NCI-H345 (cell line): ENCODE data around the gene LIN37.

Source experiments
- DNase-seq: peaks from one replicate; lab custom pipeline; 2025; lab: John Stamatoyannopoulos, UW

The LIN37 gene

DNA sequence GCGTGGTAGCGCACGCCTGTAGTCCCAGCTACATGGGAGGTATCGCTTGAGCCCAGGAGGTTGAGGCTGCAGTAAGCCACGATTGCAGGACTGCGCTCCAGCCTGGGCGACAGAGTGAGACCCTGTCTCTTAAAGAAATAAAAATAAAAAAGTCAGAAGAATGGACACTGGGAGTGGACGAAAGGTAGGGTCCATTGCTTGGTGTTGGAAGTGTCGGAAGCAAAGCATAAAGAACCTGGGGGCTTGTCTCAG, 26.6 kb downstream of the LIN37 start:
- DNase-seq, result no peak

DNA sequence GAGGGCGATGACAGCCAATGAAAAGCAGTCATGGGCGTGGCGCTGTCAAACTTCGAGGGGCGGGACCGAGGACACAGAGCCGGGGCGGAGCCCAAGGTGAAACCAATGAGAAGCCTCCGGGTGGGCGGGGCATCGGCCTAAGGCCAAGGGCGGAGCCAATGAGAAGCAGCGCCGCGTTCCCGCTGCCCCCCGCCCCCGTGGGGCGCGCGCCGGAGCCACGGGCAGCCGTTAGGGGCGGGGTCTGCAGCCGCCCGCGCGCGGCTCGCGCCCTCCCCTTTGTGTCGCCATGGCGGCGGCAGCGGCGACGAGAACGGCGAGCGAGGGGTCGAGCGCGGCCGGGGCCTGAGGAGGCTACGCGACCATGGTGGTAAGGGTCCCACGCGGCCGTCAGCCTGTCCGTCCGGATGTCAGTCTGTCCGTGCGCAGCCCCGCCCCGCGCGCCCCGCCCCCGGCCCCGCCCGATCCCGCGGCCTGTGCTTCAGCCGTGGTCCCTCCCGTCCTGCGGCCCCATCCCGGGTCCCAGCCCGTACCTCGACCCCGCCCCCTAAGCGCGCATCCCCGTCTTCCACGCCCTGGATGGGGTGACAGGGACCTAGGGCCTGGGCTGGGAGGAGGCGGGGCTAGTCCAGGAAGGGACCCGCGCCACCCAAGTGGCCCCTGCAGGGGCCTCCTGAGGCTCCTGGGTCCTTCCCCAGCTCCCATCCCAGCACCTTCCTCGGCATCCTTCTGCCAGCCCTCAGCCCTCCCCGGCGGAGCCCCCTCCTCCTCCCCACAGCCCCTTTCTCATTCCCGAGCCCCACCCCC, 27.1 kb downstream of the LIN37 start, which contains the start of gene ARHGAP33:
Gene ARHGAP33 (plus strand): TSS at position 267 of the 804 bp plus-strand sequence. CDS start 95 bp downstream, at position 362.
- peak; percentile 100 for DNase-seq

DNA sequence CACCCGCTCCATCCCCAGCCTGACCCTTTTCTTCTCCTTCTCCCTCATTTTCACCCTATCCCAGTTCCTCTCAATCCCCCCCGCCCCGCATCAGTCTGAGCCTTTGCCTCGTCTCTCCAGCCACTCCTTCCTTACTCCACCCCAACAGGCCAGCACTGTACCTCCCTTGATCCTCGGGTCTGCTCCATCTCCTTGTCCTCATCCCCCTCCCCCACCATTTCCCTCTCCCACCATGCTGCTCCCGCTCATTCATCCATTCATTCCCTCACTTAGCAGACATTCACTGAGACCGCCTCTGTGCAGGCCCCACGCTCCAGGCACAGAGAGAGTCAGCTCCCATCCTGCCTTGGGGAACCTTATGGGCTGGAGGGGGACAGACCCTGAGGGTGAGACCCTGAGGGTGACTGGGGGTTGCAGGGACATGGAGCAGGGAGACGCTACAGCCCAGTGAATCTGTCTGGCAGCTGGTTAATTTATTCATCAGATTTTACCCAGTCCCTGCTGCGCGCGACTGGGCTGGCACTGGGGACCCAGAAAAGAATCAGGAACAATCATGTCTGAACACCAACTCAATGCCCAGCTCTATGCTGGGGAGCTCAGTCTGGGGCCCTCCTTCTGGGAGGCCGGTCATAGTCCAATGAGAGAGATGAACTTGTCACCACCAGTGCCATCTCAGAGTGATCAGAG, 27.9 kb downstream of the LIN37 start:
- DNase-seq, result peak; percentile 51

DNA sequence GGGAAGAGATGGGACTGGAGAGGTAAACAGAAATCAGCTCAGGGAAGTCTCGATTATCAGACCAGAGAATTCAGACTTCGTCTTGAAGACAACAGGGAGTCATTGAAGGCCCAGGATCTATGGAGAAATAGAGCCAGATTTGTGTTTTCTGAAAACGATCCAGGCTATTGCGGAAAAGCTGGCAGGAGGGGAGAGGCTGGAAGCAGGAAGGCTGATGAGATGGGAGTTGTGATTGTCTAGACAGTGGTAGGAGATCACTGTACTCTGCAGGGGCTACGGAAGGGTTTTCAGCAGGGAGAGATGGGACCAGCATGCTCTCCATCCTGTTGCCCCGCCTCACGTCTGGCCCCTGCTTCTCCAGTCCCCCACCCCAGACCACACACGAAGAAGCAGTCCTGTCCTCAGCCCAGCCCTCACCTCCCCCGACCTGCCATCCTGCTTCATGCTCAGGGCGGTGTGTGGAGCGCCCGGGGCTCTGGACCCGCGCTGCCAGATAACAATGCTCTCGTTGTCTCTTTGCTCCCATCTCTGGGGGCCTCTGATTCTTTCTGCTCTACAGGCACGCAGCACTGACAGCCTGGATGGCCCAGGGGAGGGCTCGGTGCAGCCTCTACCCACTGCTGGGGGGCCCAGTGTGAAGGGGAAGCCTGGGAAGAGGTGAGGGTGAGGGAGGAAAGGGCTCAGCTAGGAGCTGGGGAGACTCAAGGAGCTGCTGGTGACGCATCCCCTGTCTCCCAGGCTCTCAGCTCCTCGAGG, 28.9 kb downstream of the LIN37 start:
- DNase-seq, result no peak

DNA sequence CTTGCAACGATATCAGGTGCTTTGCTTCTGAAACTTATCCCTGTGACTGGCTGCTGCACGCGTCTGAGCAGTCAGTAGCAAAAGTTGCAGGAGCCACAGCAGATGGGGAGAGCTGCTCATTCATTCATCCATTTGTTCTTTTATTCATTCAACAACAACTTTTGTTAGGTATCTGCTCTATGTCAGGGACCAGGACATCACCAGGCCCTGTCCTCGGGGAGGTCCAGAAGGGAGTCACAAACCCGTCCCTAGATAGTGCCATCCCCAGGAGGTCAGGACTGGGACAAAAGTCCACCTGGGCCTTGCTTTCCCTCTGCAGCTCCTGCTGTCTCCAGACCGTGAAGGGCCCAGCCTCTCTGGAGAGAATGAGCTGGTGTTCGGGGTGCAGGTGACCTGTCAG, 29.6 kb downstream of the LIN37 start:
- DNase-seq, result no peak

DNA sequence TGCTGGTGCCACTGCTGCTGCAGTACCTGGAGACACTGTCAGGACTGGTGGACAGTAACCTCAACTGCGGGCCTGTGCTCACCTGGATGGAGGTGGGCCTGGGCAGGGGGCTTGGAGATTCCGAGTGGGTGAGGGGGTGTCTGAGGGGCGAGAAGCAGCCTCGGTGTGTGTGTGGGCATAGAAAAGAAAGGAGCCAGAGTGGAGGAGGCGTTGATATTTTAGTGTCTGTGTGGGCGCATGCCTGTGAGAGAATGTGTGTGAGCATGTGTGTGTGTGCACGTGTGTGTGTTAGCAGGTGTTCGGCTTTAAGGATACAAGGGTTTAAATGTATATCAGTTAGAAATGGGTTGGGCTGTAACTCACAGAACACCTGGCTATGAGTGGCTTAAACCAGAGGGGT, 30.7 kb downstream of the LIN37 start:
- no peak for DNase-seq

DNA sequence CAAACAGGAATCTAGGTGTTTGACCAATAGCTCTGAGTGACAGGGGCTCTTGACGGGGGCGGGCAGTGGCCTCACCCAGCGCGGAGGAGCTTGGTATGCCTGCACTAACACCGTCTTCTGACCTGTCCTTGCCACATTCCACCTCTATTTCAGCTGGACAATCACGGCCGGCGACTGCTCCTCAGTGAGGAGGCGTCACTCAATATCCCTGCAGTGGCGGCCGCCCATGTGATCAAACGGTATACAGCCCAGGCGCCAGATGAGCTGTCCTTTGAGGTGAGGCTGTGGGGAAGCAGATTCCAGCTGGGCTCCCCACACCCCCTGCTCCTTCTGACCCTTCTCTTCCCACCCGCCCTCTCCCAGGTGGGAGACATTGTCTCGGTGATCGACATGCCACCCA, 31.7 kb downstream of the LIN37 start:
- DNase-seq, result no peak

DNA sequence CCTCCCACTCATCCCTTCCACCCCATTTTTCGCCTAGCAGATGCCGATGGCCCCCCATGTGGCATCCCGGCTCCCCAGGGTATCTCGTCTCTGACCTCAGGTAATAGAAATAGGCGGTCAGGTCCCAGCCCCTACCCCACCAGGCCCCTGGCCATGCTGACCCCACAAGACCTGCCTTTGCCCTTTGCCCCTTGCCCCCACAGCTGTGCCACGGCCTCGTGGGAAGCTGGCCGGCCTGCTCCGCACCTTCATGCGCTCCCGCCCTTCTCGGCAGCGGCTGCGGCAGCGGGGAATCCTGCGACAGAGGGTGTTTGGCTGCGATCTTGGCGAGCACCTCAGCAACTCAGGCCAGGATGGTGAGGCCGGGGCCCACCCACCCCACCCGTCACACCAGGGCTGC, 32.3 kb downstream of the LIN37 start:
- no peak for DNase-seq

DNA sequence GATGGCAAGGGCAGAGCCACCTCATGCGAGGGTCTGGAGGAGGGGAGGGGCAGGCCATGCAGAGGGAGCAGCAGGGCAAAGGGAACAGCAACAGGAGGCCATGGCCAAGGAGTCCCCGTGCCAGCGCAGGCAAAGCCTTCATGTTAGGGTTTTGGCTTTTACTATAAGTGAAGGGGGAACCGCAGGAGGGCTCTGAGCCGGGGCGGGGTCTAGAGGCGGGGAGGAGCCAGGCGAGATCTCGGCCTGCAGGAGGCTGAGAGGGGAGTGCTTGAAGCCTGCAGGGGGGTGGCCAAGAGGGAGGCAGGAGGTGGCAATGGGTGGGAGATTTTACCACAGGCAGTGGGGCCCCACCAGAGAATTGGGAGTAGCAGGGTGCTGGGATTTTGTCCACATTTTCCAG, 33.3 kb downstream of the LIN37 start:
- DNase-seq, result no peak

DNA sequence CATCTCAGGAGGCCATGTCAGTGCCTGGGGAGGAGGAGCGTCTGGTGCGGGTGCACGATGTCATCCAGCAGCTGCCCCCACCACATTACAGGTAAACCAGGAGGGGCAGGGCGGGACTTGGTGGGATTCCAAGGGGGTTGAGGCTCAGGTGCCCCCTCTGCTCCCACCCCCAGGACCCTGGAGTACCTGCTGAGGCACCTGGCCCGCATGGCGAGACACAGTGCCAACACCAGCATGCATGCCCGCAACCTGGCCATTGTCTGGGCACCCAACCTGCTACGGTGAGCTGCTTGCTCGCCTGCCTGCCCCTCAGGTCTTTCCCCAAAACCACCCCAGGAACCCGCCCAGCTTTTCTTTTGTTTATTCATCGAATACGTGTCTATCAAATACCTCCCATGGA, 34.2 kb downstream of the LIN37 start:
- DNase-seq, result no peak

DNA sequence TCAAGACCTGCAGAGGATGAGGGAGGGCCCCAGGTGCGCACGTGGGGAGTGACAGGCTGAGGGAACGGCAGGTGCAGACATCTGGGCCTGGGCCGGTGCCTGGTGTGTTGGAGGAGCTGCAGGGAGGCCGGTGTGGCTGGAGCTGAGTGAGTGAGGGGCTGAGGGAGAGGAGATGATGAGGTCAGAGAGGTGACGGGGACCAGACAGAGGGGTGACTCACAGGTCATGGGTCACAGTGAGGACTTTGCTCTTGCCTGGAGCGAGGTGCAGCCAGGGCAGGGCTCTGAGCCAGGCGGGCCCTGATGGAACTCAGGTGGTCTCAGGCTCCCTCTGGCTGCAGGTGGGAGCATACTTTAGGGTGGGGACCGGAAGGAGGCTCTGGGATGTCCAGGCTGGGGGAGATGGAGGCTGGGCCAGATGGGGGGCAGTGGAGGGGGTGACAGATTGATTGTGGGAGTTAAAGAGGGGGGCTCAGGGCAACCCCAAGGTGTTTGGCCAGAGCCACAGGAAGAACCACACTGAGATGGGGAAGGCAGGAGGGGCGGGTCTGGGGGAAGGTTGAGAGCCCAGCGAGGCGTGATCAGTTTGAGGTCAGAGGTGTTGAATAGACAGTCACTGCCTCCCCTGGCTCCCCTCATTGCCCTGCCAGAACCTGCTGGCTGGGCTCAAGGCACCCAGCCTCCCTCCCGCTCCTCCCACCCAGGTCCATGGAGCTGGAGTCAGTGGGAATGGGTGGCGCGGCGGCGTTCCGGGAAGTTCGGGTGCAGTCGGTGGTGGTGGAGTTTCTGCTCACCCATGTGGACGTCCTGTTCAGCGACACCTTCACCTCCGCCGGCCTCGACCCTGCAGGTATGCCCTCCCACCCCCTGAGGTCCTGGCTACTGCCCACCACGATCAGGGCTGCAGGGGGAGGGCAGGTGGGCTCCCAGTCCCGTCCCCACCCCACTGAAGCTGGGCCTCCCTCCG, 35.4 kb downstream of the LIN37 start:
- DNase-seq, result no peak

DNA sequence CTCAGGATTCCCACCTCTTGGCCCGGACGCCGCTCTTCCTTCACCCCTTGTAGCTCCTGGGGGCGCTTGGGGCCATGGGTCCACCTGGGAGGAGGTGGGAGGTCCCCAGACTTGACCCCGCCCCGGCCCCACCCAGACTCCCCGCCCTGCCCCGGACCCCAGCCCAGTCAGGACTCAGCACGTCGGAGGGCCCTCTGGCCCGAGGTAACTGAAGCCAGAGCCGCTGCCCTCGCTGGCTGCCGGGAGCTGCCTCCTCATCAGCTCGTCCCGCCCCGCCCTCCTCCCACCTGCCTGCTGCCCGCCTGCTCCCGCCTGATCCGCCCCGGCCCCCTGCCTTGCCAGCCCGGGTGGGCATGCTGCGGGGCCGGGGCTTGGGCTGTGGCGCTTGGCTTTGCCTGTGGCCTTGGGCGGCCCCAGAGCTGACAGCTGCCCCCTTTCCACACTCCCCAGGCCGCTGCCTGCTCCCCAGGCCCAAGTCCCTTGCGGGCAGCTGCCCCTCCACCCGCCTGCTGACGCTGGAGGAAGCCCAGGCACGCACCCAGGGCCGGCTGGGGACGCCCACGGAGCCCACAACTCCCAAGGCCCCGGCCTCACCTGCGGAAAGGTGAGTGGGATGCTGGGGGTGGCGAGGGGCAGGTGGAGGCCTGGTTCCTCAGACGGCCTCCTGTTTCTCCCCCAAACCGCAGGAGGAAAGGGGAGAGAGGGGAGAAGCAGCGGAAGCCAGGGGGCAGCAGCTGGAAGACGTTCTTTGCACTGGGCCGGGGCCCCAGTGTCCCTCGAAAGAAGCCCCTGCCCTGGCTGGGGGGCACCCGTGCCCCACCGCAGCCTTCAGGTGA, 36.3 kb downstream of the LIN37 start:
- DNase-seq, result no peak

DNA sequence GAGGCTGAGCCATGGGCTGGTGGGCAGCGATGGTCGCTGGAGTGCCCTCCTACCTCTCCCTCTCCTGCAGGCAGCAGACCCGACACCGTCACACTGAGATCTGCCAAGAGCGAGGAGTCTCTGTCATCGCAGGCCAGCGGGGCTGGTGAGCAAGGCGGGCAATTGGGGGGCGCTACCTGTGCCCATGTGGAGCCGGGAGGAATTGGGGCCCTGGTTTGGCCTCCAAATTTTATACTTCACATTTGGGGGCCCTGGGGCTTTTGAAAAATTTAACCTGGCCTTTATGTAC, 36.9 kb downstream of the LIN37 start:
- DNase-seq, result no peak

DNA sequence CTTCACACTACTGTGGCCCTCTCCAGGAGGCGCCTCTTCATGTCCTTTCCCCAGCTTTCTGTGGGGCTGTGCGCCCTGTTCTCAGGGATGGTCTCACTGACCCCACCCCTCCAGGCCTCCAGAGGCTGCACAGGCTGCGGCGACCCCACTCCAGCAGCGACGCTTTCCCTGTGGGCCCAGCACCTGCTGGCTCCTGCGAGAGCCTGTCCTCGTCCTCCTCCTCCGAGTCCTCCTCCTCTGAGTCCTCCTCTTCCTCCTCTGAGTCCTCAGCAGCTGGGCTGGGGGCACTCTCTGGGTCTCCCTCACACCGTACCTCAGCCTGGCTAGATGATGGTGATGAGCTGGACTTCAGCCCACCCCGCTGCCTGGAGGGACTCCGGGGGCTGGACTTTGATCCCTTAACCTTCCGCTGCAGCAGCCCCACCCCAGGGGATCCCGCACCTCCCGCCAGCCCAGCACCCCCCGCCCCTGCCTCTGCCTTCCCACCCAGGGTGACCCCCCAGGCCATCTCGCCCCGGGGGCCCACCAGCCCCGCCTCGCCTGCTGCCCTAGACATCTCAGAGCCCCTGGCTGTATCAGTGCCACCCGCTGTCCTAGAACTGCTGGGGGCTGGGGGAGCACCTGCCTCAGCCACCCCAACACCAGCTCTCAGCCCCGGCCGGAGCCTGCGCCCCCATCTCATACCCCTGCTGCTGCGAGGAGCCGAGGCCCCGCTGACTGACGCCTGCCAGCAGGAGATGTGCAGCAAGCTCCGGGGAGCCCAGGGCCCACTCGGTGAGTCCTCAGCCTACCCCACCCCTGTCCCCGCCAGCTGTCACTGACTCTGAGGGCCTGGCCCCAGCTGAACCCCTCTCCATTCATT, 38.2 kb downstream of the LIN37 start:
- no peak for DNase-seq

DNA sequence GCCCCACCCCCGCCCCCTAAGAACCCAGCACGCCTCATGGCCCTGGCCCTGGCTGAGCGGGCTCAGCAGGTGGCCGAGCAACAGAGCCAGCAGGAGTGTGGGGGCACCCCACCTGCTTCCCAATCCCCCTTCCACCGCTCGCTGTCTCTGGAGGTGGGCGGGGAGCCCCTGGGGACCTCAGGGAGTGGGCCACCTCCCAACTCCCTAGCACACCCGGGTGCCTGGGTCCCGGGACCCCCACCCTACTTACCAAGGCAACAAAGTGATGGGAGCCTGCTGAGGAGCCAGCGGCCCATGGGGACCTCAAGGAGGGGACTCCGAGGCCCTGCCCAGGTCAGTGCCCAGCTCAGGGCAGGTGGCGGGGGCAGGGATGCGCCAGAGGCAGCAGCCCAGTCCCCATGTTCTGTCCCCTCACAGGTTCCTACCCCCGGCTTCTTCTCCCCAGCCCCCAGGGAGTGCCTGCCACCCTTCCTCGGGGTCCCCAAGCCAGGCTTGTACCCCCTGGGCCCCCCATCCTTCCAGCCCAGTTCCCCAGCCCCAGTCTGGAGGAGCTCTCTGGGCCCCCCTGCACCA, 38.9 kb downstream of the LIN37 start:
- DNase-seq, result no peak

DNA sequence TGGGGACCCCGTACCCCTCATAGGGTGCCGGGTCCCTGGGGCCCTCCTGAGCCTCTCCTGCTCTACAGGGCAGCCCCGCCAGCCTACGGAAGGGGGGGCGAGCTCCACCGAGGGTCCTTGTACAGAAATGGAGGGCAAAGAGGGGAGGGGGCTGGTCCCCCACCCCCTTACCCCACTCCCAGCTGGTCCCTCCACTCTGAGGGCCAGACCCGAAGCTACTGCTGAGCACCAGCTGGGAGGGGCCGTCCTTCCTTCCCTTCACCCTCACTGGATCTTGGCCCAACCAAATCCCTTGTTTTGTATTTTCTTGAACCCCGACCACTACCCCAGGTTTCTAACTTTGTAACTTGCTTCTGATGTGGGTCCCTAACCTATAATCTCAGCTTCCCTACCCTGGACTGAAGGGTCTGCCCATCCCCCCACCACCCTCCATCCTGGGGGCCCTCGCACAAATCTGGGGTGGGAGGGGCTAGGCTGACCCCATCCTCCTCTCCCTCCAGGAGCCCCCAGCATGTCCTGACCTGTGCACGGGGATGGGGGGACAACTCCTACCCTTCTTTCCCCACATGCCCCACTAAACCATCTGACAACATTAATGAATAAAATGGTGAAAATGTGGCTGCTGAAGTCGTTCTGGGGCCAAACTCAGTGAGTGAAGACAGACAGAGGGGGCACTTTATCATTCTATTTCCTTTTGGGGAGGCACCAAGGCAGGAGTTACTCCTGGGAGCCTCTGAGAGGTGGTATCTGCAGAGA, 40.0 kb downstream of the LIN37 start:
- no peak for DNase-seq

DNA sequence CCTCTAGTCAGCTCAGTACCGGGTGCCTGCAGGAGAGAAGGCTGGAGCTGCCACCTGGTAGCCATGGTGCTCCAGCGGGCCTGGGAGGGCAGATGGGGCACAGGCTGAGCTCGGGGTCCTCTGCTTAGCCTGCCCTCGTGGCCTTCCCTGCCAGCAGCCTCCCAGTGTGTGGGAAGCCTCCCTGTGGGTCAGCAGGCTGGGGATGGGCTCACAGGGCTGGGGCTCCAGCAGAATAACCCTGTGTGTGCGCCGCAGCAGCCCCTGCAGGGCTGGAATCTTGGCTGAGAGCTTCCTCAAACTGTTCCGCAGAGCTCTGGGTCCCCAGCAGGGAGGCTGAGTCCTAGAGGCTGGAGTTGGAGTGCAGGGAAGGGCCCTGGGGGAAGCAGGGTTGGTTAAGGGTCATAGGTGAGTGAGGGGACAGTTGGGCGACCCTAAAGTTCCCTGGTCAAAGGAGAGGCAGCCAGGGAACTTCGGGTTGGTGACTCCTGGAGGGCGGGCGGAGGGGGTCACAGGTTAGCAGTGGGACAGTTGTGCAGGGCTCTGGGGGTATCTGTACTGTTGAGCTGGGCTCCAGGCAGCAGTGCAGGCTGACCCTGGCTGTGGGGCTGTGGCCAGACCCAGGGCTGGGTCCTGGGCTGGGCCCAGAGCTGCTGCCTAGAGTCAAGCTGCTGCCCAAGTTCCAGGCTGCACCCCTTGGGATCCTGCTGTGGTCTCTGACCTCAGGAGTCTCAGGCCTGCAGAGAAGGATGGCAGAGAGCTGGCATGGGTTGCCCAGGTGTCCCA, 41.0 kb downstream of the LIN37 start:
- no peak for DNase-seq
